Astrocyte (in vitro differentiated cells and primary cell): ENCODE data around the gene DPF3. TPM values are rescaled to one million over a fixed set of nuclear protein-coding genes. Genes with fewer than 3 reads are reported as not detected.

Source experiments
- DNase-seq: peaks from one replicate; pipeline ENCODE4 v3.0.0-alpha.2; 2010; ENCODE audit warnings: low read depth
- FAIRE-seq: peaks from 2 replicates; lab custom pipeline; 2011; peaks lifted over from hg19 to GRCh38; lab: Jason Lieb, UNC
- H2AFZ ChIP-seq: 2 replicates; pipeline ENCODE4 v1.6.0; 2012; ENCODE audit warnings: low read depth, low read length, inconsistent platforms
- H3K27ac ChIP-seq: 2 replicates; pipeline ENCODE4 v1.5.1; 2011; ENCODE audit warnings: low read depth, low read length, inconsistent platforms
- H3K27me3 ChIP-seq: 2 replicates; pipeline ENCODE4 v1.6.0; 2011; ENCODE audit warnings: low read length, inconsistent platforms; ENCODE audit not compliant: insufficient read depth
- H3K36me3 ChIP-seq: 2 replicates; pipeline ENCODE4 v1.5.1; 2011; ENCODE audit warnings: low read length, inconsistent platforms; ENCODE audit not compliant: insufficient read depth
- H3K4me1 ChIP-seq: 2 replicates; pipeline ENCODE4 v1.5.1; 2011; ENCODE audit warnings: low read length, inconsistent platforms; ENCODE audit not compliant: insufficient read depth
- H3K4me2 ChIP-seq: 2 replicates; pipeline ENCODE4 v1.6.0; 2012; ENCODE audit warnings: low read length, inconsistent platforms
- H3K4me3 ChIP-seq: 2 replicates; pipeline ENCODE4 v1.5.1; 2011; ENCODE audit warnings: low read depth, mild to moderate bottlenecking, low read length, inconsistent platforms; ENCODE audit not compliant: insufficient read depth
- H3K79me2 ChIP-seq: 2 replicates; pipeline ENCODE4 v1.6.0; 2012; ENCODE audit warnings: mild to moderate bottlenecking, low read length, inconsistent platforms; ENCODE audit not compliant: insufficient read depth
- H3K9ac ChIP-seq: 2 replicates; pipeline ENCODE4 v1.6.0; 2012; ENCODE audit warnings: mild to moderate bottlenecking, low read length, inconsistent platforms
- H3K9me3 ChIP-seq: 2 replicates; pipeline ENCODE4 v1.5.1; 2012; ENCODE audit warnings: low read depth, mild to moderate bottlenecking, low read length, inconsistent platforms; ENCODE audit not compliant: insufficient read depth
- H4K20me1 ChIP-seq: 2 replicates; pipeline ENCODE4 v1.6.0; 2012; ENCODE audit warnings: low read length, inconsistent platforms; ENCODE audit not compliant: insufficient read depth
- H3K27ac Mint-ChIP-seq: one replicate; pipeline ENCODE4 v1.8.0; 2021; ENCODE audit warnings: mild to moderate bottlenecking, mixed read lengths; ENCODE audit not compliant: unreplicated experiment
- H3K27me3 Mint-ChIP-seq: one replicate; pipeline ENCODE4 v1.8.0; 2021; ENCODE audit warnings: low read depth, mixed read lengths; ENCODE audit not compliant: unreplicated experiment
- H3K36me3 Mint-ChIP-seq: one replicate; pipeline ENCODE4 v1.8.0; 2021; ENCODE audit warnings: low read depth, mixed read lengths; ENCODE audit not compliant: unreplicated experiment
- H3K4me1 Mint-ChIP-seq: one replicate; pipeline ENCODE4 v1.8.0; 2021; ENCODE audit warnings: low read depth, mixed read lengths; ENCODE audit not compliant: unreplicated experiment
- H3K4me3 Mint-ChIP-seq: one replicate; pipeline ENCODE4 v1.8.0; 2021; ENCODE audit warnings: mild to moderate bottlenecking, moderate library complexity, mixed read lengths; ENCODE audit not compliant: unreplicated experiment
- H3K9me3 Mint-ChIP-seq: one replicate; pipeline ENCODE4 v1.8.0; 2021; ENCODE audit warnings: mild to moderate bottlenecking, mixed read lengths; ENCODE audit not compliant: unreplicated experiment
- CTCF ChIP-seq: IDR thresholded peaks from 2 replicates; pipeline ENCODE4 v1.5.1; 2011; ENCODE audit warnings: low read depth, mild to moderate bottlenecking, inconsistent platforms, low read length, moderate library complexity; ENCODE audit not compliant: insufficient read depth
- EZH2 ChIP-seq: IDR thresholded peaks from 2 replicates; pipeline ENCODE4 v1.6.1; 2012; ENCODE audit warnings: mild to moderate bottlenecking, low read length, inconsistent platforms; ENCODE audit not compliant: insufficient read depth
- total RNA-seq: library from RNA; stranded (reverse); gene quantifications from 2 replicates; pipeline ENCODE4 v1.2.1, GENCODE V29; 2021

Gene DPF3
- total RNA-seq, 1 donor from 2014 or later, result 2.4 TPM

DNA sequence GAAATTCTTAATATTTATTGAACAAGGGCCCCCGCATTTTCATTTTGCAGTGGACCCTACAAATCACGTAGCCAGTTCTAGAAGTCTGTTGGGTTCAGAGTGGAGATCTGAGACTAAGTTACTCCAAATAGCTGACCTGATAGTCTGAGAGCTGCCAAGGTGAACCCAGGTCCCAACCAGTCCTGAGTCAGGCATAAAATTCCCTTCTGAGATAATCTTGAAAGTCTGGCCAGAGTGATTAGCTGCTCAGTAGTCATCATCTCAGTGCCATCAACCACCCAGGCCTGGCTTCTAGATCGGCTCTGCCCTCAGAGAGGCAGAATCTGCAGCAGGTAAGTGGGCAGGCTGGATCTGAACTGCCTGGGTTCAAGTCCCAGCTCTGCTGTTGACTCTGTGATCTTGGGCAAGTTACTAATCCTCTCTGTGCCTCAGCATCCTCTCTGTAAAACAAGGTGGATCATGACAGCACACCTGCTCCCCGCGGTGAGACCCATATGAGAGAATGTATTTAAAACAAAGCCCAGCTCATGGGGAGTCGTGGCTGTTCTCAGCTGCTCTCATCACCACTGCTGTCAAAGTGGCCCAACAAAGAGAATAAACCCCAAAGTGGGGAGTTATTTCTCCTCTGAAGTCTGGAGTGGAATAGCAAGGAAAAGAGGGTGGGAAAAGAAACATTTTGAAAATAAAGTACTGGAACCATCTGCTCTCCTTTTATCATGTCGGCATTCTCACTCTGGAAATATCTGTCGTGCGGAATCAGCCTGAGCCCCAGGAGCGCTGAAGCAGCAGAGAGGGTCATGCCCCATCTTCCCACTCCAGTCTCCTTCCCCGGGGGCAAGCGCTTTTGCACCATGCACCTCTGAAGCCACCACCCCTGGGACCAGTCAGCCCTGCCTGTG, 193.3 kb downstream of the DPF3 start:
- peaks cover 4% of the 10 kb centered on the region for H3K36me3 Mint-ChIP-seq
- no peak overlapping the region for H3K9ac ChIP-seq
- H3K27ac Mint-ChIP-seq, result peak overlapping the region; percentile 79
- no peak for TF ChIP-seq EZH2
- no peak for TF ChIP-seq CTCF
- FAIRE-seq (no peak), DNase-seq (no peak)
- H3K4me1 Mint-ChIP-seq, result peaks cover 7% of the 10 kb centered on the region
- H3K27ac ChIP-seq, result no peak overlapping the region
- no peaks in the 10 kb centered on the region for H3K79me2 ChIP-seq
- H3K4me3 Mint-ChIP-seq, result no peak overlapping the region
- no peak overlapping the region for H3K4me3 ChIP-seq
- no peaks in the 10 kb centered on the region for H3K27me3 ChIP-seq
- H4K20me1 ChIP-seq, result no peaks in the 10 kb centered on the region
- peaks cover 3% of the 10 kb centered on the region for H3K9me3 Mint-ChIP-seq
- no peaks in the 10 kb centered on the region for H3K36me3 ChIP-seq
- H3K4me2 ChIP-seq, result no peak overlapping the region
- peaks cover 2% of the 10 kb centered on the region for H3K27me3 Mint-ChIP-seq
- H2AFZ ChIP-seq, result no peak overlapping the region
- no peaks in the 10 kb centered on the region for H3K9me3 ChIP-seq
- peaks cover 3% of the 10 kb centered on the region for H3K4me1 ChIP-seq

DNA sequence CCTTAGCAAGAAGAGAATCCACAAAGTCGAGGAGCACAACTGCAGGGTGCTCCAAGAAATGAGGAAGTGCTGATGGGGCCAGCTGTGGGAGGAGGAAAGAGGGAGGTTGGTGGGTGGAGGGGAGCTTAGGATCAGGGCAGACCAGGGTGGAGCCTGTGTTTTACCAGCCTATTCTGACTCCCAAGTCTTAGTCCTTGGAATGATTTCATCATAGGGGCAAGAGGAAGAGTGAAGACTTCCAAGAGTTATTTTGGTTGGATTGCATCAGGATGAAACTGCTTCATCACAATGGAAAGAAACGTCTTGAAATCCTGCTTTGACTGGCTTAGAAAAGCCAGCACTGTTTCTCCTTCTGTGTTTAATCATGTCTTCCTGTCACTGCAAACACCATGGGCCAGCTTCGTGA, 194.0 kb downstream of the DPF3 start:
- H3K36me3 Mint-ChIP-seq, result peaks cover 2% of the 10 kb centered on the region
- FAIRE-seq, result peak; percentile 13
- no peak overlapping the region for H3K4me3 ChIP-seq
- no peak overlapping the region for H2AFZ ChIP-seq
- H3K27me3 Mint-ChIP-seq, result peaks cover 2% of the 10 kb centered on the region
- no peaks in the 10 kb centered on the region for H3K79me2 ChIP-seq
- peaks cover 7% of the 10 kb centered on the region for H3K4me1 Mint-ChIP-seq
- H3K27ac Mint-ChIP-seq, result peak overlapping the region; percentile 79
- no peak overlapping the region for H3K9ac ChIP-seq
- no peak overlapping the region for H3K4me2 ChIP-seq
- no peaks in the 10 kb centered on the region for H3K9me3 Mint-ChIP-seq
- TF ChIP-seq EZH2 (no peak), CTCF (no peak)
- no peaks in the 10 kb centered on the region for H3K9me3 ChIP-seq
- H3K4me3 Mint-ChIP-seq, result peak overlapping the region; percentile 43
- peaks cover 2% of the 10 kb centered on the region for H3K36me3 ChIP-seq
- DNase-seq, result peak; percentile 51
- H3K4me1 ChIP-seq, result peaks cover 3% of the 10 kb centered on the region
- H3K27me3 ChIP-seq, result no peaks in the 10 kb centered on the region
- H3K27ac ChIP-seq, result no peak overlapping the region
- no peaks in the 10 kb centered on the region for H4K20me1 ChIP-seq

DNA sequence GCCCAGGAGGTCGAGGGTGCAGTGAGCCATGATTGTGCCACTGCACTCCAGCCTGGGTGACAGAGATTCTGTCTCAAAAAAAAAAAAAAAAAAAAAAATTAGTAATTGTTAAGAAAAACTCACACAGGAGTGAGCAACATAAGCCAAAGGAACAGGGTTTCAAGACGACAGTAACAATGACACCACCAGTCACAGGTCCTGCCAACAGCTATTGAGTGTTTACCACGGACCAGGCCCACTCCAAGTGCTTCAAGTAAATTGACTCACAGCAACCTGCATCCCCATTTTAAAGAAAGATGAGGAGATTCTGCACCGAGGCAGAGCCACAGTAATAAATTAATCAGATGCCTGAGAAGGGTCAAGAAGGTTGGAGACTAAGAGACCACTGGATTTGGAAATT, 194.5 kb downstream of the DPF3 start:
- Histone ChIP-seq H4K20me1 (no peaks in the 10 kb centered on the region), H3K4me3 (no peak overlapping the region), H3K36me3 (peaks cover 2% of the 10 kb centered on the region), H3K9ac (no peak overlapping the region), H3K4me2 (no peak overlapping the region), H3K27me3 (no peaks in the 10 kb centered on the region), H2AFZ (no peak overlapping the region), H3K9me3 (no peaks in the 10 kb centered on the region), H3K27ac (no peak overlapping the region), H3K79me2 (no peaks in the 10 kb centered on the region), H3K4me1 (peaks cover 3% of the 10 kb centered on the region)
- DNase-seq (no peak), FAIRE-seq (no peak)
- Mint-ChIP-seq H3K9me3 (no peaks in the 10 kb centered on the region), H3K4me1 (peaks cover 7% of the 10 kb centered on the region), H3K36me3 (peaks cover 2% of the 10 kb centered on the region), H3K4me3 (peak overlapping the region; percentile 43), H3K27me3 (peaks cover 2% of the 10 kb centered on the region), H3K27ac (no peak overlapping the region)
- TF ChIP-seq EZH2 (no peak), CTCF (no peak)
